GM06990 (cell line): ENCODE data around the gene RHOU.

Experiments
- DNase-seq: peaks from one replicate; pipeline ENCODE4 v3.0.0-alpha.2; 2011; ENCODE audit not compliant: insufficient read length; ENCODE audit errors: extremely low read depth
- H3K27me3 ChIP-seq: replicated peaks from 2 replicates; pipeline ENCODE4 v1.6.0; 2011; ENCODE audit warnings: low read length; ENCODE audit not compliant: control insufficient read depth, insufficient read depth
- H3K36me3 ChIP-seq: 2 replicates; pipeline ENCODE4 v1.5.1; 2011; ENCODE audit warnings: low read length; ENCODE audit not compliant: control insufficient read depth, insufficient read depth
- H3K4me3 ChIP-seq: replicated peaks from 2 replicates; pipeline ENCODE4 v1.5.1; 2011; ENCODE audit warnings: low read depth, mild to moderate bottlenecking, control low read depth, low read length
- TF ChIP-seq, protein P1 (sequence below): IDR thresholded peaks from 2 replicates; pipeline ENCODE4 v1.5.1; 2011; ENCODE audit warnings: low read length, control low read depth, mild to moderate bottlenecking, inconsistent platforms; ENCODE audit not compliant: insufficient read depth, poor library complexity, severe bottlenecking

Gene RHOU

DNA sequence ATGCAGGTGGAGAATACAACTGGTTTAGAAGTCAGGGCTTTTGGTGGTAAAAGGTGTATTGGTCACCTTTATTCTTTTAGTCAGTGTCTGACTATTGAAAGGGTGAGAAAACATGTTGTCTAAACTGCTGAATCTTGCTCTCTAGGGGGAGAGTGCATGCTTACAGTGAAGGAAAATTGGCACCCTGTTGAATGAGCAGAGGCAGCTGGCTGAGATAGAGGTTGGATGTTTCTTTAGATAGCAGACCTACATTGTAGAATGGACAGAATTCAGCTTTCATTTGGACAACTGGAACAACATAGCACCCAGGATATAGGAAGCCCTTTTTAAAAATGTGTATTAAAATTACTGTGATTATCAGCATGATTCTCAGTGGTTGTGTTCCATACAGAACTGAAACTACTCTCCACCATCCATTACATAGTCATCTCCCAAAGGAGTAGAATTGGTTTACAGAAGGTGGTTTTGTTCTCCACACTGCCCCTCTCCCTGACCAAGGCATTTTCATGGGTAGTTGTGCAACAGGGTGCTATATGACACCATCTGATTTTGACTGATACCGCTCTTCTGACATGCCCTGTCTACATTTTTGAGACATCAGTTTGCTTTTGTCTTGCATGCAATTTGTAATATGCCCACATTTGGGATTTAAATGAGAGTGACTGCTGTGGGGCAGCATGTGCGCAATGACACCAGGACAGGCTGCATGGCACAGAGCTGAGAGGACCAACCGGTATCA is 16.2 kb downstream of the RHOU start:
- Histone ChIP-seq H3K4me3 (no peak overlapping the region), H3K27me3 (no peaks in the 10 kb centered on the region), H3K36me3 (no peaks in the 10 kb centered on the region)
- no peak for DNase-seq
- TF ChIP-seq, protein P1, sequence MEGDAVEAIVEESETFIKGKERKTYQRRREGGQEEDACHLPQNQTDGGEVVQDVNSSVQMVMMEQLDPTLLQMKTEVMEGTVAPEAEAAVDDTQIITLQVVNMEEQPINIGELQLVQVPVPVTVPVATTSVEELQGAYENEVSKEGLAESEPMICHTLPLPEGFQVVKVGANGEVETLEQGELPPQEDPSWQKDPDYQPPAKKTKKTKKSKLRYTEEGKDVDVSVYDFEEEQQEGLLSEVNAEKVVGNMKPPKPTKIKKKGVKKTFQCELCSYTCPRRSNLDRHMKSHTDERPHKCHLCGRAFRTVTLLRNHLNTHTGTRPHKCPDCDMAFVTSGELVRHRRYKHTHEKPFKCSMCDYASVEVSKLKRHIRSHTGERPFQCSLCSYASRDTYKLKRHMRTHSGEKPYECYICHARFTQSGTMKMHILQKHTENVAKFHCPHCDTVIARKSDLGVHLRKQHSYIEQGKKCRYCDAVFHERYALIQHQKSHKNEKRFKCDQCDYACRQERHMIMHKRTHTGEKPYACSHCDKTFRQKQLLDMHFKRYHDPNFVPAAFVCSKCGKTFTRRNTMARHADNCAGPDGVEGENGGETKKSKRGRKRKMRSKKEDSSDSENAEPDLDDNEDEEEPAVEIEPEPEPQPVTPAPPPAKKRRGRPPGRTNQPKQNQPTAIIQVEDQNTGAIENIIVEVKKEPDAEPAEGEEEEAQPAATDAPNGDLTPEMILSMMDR = no peak

DNA sequence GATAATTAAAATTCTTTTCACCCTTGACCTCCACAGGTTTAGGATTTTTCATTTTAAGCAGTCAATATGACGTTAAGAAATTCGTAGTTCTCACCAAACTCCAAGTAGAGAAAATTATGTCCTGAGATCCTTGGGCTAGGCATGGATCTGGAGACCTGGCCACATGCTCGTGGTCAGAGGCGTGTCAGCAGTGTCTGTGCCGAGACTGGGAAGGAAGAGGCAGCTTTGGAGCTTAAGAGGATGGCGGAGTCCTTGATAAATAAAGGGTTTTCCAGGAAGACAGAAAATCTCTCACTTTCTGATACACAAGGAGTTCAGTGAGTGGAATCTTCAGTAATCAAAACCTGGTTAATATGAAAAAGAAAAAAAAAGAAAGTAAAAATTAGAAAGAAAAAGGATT is 17.0 kb downstream of the RHOU start:
- no peak overlapping the region for H3K4me3 ChIP-seq
- H3K27me3 ChIP-seq = no peaks in the 10 kb centered on the region
- no peaks in the 10 kb centered on the region for H3K36me3 ChIP-seq
- no peak for DNase-seq
- TF ChIP-seq, protein P1 = no peak

DNA sequence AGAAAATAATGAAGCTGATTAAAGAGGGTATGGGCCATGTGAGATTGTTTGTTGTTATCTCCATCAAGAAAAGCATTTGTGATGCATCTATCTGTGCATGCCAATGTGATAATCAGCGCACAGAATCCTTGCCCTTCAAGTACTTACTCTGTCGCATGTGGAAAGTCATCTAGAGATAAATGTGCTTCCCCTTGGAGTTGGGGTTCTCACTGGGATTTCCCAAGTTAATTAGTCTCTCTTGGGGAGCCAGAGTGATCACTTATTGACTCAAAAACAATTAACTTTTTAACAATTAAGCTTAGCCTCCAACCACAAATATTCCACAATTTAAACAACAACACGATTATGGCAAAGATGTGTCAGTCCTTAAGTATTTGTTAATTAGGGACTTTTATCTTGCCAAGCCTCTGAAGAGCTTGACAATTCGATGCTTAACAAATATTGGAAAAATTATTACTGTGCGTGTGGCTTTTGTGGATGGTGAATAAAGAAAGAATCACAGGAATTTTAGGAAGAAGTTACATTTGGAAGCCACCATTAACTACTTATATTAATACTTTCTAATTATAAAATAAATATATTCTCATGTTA is 17.5 kb downstream of the RHOU start:
- Histone ChIP-seq H3K27me3 (no peaks in the 10 kb centered on the region), H3K36me3 (no peaks in the 10 kb centered on the region), H3K4me3 (no peak overlapping the region)
- TF ChIP-seq, protein P1 = no peak
- DNase-seq = no peak

DNA sequence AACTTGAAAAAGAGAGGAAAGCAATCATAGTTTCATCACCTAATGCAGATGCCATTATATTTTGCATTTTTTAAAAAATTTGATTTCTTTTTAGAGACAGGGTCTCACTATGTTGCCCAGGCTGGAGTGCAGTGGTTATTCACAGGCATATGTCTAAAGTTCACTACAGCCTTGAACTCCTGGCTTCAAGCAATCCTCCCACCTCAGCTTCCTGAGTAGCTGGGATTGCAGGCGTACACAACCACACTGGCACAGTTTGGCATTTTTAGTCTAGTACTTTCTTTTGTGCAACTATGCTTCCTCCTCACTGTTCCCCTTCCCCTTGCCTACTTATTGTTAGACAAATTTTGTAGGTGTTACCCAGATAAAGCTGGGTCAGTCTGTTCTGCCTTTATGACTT is 18.0 kb downstream of the RHOU start:
- Histone ChIP-seq H3K36me3 (no peaks in the 10 kb centered on the region), H3K27me3 (no peaks in the 10 kb centered on the region), H3K4me3 (no peak overlapping the region)
- TF ChIP-seq, protein P1 = no peak
- DNase-seq = no peak

DNA sequence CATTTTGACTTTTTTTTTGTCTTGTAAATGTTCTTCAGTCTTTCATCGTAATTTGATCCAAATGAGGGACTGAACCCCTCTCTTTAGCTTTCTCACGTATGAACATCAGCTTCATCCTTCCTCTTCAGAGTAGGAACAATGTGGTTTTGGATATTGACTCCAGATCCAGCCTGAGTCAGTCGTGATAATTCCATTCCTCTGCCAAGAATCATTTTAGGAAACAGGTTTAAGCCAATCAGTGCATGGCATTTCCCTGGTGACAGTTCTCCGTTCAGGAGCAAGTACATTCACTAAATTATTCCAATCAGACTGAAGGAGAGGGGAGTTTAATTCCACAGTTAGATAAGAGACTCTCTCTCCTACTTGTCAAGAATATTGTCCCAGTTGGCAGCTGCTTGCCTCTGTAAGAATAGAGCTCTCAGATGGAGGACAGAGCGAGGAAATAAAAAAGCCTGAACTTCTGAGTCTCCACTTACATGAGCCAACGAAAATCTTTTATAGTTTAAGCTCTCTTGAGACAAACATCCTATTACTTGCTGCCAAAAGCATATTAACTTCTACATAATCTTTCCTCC is 18.6 kb downstream of the RHOU start:
- H3K27me3 ChIP-seq = no peaks in the 10 kb centered on the region
- TF ChIP-seq, protein P1 = no peak
- H3K36me3 ChIP-seq = no peaks in the 10 kb centered on the region
- no peak for DNase-seq
- H3K4me3 ChIP-seq = no peak overlapping the region
